ENCODE data around the gene WDR86. TPM values are rescaled to one million over a fixed set of nuclear protein-coding genes. Genes with fewer than 3 reads are reported as not detected.
A peak's percentile ranks its signal among the peaks of the same experiment; 100 is the strongest.

WDR86 gene, protein sequence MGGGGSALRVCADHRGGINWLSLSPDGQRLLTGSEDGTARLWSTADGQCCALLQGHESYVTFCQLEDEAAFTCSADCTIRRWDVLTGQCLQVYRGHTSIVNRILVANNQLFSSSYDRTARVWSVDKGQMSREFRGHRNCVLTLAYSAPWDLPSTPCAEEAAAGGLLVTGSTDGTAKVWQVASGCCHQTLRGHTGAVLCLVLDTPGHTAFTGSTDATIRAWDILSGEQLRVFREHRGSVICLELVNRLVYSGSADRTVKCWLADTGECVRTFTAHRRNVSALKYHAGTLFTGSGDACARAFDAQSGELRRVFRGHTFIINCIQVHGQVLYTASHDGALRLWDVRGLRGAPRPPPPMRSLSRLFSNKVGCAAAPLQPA
- 0.12 TPM for polyA plus RNA-seq (2013, experiment 1 of 2; ENCODE audit: insufficient read length)
- not detected for polyA plus RNA-seq (2013, experiment 2 of 2; ENCODE audit: insufficient read length)

DNA sequence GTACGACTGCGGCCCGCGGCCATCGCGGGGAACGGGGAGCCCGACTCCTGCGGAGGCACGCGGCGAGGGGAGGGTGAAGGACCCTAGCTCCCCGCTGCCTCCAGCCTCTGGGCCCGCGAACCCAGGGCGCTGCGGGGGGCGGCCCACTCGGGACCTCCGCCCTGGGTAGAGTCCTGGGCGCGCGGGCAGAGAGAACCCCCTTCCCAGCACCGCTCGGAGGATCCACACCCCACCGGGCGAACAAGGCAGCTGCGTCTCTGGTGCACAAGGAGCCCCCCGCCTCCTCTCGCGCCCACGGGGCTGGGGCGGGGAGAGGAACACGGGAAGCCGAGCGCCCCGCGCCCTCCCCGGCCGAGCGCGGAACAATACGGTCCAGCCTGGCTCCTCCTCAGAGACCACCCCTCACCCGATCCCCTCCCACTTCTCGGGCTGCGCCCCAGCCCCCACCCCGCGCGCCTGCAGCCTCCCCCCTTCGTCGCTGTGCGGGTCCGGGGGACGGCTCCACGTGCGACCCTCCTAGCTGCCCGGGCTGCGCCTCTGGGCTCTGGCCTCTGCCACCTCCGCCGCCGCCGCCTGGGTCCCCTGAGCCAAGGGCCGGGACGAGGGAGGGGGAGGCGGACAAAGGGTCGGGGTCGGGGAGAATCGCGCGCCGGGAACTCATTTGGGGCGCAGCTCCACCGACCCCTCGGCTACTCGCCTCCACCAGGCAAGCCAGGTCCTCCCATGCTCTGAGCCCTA is at the start of gene WDR86:
WDR86 (minus strand) TSS at position 372 of the 738 bp plus-strand sequence. CDS start 449 bp downstream, outside the sequence.
- no peak for DNase-seq

DNA sequence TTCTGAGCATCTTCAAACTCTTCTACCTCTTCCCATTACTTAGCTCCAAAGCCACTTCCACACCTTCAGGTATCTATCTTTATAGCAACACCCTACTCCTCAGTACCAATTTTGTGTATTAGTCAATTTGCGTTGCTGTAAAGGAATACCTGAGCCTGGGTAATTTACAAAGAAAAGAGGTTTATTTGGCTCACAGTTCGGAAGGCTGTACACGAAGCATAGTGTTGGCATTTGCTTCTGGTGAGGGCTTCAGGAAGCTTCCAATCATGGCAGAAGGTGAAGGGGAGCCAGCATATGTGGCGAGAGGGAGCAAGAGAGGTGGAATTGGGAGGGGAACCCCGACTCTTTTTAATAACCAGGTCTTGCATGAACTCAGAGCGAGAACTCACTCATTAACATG is 47.7 kb upstream of the WDR86 start:
- DNase-seq = no peak

DNA sequence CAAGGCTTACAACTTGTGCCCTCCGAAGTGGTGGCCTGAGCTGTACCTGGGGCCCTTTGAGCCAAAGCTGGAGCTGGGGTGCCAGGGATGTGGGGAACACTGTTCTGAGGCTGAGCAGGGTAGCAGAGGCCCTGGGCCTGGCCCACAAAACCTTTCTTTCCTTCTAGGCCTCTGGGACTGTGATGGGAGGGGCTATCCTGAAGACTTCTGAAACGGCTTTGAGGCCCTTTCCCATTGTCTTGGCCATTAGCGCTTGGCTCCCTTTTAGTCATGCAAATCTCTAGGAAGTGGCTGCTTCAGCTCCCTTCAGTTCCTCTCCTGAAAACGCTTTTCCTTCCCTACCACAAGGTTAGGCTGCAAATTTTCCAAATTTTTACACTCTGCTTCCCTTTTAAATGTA is 46.9 kb upstream of the WDR86 start:
- DNase-seq = no peak

DNA sequence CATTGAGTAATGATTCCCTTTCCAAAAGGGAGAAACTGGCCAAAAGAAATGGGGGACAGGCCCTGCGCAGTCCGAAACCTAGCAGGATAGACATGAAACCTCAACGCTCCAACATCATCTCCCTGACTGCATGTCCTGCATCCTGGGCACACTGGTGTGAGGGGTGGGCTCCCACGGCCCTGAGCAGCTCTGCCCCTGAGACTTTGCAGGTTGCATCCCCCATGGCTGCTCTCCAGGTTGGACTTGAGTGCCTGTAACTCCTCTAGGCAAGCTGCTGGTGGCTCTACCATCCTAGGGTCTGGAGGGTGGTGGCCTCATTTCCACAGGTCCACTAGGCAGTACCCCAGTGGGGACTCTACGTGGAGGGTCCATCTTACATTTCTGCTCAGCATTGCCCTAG is 46.4 kb upstream of the WDR86 start:
- no peak for DNase-seq

DNA sequence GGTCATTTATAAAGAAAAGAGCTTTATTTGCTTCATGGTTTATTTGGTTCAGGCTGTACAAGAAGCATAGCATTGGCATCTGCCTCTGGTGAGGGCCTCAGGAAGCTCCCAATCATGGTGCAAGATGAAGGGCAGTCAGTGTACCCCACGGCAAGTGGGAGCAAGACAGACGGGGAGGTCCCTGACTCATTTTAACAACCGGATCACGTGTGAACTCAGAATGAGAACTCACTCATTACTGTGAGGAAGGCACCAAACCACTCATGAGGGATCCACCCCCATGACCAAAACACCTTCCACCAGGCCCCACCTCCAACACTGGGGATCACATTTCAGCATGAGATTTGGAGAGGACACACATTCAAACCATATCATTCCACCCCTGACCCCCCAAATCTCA is 45.9 kb upstream of the WDR86 start:
- DNase-seq = no peak

DNA sequence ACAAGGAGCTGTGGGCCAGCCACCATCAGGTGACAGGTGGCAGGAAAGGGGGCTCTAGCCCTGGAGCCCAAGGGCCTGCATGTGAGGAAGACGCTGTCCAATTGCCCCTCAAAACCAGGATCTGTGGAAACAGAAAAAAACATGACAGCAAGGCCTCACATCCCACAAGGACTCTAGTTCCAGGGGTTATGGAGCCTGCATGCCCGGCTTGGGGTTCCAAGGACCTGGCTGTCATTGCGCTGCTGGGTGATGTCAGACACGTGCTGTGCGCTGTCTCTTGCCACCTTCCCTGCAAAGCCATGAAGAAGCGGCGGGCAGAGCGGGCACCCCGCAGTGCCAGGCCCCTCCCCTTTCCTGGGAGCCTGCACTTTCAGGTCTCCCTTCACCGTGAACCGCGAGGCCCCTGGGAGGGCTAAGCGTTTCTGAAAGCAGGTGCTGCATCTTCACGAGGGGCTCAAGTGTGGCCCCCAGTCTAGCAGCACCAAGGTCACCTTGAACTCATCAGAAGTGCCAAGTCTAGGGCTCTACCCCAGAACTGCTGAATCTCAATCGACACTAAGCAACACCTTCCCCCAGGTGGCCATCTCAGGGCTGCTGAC is 45.2 kb upstream of the WDR86 start:
- no peak for DNase-seq

DNA sequence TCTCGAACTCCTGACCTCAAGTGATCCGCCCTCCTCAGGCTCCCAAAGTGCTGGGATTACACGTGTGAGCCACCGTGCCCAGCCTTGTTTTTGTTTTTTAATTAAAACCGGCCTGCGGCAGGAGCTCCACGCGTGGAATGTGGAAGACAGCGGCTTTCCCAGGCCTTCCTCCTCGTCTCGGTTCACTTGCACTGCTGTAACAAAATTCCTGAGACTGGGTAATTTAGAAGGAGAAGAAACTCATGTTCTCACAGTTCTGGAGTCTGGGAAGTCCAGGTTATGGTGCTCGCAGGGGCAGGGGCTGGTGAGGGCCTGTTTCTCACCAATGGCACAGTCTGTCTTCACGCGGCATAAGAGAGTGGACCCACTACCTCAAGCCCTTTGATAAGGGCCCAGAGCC is 44.5 kb upstream of the WDR86 start:
- peak; percentile 26 for DNase-seq

DNA sequence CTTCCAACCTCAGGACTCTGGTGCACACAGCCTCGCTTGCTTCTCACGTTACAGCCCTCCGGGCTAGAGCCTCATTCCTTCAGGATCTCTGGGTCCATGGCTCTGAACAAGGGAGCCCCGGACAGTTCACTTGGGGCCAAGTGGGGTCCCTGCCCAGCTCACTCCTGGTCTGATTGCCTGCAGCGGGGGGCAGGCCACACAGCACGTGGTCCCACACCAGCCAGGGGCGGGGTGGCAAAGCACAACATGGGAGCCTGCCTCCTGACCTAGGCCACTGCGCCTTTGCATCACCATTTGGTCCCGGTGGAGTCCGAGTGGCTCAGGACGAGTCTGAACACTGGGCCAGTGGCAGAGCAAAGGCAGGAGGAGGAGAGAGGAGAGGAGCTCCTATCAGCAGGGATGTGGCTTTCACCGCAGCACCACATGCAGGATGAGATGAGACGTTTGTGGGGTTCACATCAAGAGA is 43.5 kb upstream of the WDR86 start:
- no peak for DNase-seq

DNA sequence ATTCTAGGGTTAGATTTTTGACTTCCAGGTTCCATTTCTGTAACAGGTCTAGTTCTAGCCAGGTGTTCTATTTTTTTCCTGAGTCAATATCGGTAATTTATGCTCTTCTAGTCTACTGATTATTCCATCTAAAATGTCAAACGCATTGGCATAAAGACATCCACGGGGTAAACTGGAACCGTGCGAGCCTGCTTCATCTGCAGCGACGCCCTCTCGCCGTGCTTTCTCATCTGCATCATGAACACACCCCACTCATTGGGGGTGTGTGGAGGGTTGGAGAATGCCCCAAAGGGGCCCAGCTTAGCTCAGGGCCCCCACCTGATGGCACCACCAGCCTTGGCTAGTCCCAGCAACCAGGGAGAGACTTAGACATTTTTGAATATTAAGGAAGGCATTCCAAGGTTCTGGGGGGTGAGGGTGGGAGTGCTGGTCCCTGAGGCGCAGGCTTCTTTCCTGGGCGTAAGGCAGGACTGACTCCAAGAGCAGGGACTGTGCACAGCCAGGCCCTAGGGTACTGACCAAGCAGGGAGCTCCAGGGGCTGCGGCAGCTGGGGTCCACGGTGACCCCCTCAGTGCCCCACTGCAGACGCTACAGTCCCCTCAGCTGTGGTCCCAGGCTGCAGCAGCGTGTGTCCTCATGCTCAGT is 43.0 kb upstream of the WDR86 start:
- DNase-seq = no peak

DNA sequence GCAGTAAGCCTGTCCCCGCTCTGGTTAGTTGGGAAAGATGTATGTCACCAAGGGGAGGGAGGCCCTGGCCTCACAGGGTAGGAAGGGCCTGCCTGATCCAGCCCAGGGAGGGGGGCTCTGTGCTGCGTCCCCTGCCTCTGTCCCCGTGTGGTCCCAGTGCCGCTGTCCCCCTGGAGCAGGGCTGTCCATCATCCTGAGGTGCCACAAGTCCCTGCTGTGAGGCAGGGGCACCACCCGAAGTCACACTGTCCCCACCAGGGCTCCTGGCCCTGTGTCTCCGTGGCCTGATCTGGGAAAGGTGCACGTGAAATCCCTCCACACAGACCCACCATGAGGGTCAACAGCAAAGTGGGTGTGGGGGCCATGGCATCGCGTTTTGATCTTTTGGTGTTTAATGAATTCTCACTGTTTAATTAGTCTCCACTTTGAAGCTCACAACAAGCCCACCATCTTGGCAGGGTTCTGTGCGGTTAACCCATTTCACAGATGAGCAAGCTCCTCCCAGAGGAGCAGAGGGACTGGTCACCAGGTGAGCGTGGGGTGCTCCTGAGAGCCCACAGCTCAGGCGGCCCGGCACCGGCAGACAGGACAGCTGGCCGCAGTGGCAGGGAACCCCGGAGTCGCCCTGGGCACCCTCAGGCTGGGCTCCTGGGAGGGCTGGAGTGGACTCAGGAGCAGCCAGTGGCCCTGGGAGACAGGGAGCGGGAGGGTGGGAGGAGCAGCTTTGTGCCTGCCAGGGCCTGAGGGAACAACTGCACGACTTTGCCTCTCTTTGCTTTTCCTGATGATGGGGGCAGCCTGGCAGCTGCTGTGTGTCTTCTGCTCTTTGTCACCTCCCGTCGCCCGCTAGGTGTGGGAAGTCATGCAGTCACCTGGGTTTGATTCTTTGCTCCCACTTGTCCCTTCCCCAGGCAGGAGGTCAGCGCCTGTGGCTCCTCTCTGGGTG is 42.1 kb upstream of the WDR86 start:
- DNase-seq = no peak

DNA sequence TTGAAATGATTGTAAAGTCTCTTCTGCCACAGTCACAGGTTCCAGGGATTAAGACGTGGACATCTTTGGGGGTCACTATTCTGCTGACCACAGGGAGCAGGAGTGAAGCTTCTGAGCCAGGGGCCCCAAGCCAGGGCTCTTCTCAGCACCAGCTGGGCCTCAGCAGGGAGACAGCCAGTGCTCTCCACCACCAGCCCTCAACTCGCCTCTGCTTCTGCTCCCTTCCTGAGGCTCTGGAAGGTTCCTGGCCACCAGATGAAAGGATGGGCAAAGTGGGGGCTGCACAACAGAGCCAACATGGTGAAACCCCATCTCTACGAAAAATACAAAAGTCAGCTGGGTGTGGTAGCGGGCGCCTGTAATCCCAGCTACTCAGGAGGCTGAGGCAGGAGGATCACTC is 41.3 kb upstream of the WDR86 start:
- DNase-seq = no peak

DNA sequence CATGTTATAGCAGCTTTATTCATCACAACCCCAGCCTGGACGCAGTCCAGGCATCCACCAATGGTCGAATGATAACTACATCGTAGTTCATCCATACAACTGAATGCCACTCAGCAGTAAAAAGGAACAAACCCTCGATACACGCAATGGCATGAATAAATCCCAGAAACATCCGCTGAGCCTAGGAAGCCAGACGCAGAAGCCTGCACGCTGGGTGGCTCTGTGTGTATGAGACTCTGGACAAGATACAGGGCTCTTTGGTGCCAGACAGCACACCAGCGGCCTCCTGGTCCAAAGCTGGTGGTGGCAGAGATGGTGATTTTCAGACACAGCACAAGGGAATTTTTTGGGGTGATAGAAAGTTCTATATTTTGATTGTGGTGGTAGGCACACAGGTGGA is 40.2 kb upstream of the WDR86 start:
- DNase-seq = no peak

DNA sequence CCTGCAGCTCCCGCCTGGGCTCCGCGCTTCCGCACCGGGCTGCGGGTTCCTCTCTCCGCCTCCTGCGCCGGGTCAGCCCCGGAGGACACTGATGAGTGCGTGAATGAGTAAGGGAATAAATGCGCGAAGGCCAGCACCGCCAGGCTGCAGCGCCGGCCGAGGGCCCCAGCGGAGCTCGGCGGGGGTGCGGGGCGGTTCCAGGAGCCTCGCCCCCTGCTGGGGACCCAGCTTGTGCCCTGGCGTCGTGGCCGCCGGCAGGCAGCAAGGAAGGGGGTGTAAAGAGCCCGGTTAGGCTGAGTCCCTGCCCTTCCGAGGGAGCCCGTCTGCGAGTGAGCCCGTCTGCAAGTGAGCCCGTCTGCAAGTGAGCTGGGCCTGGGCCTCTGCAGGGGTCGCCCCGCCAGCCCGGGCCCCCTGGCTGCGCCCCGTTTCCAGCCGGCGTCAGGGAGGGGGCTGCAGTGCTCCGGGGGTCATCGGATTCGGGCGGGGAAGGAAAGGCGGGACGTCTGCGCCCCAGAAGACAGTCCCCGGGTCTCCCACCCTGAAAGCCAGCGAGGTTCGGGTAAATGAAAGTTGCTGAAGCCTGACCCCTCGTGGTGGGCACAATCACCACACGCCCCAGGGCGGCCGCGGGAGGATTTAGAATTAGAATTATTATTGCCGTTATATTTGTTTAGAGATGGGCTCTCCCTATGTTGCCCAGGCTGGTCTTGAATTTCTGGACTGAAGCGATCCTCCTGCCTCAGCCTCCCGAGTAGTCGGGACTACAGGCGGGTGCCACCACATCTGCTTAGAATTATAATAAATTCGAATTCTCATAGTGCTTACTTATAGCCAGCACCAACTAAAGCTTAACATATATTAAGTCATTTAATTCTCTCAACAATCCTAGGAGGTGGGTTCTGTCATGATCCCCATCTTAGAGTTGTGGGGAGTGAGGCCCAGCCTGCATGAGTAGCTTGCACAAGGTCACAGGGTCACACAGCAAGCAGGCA is 38.7 kb upstream of the WDR86 start:
- DNase-seq = peak; percentile 56

DNA sequence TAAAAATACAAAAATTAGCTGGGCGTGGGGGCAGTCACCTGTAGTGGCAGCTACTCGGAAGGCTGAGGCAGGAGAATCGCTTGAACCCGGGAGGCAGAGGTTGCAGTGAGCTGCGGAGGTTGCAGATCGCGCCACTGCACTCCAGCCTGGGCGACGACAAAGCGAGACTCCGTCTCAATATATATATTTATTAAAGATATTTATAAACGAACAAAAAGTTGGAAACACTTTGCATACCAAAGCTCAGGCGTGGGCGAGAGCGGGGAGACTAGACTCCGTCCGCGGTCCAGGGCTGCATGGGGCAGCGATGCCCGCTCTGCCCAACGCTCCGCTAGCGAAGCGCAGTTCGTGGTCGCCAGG is 38.0 kb upstream of the WDR86 start:
- no peak for DNase-seq

DNA sequence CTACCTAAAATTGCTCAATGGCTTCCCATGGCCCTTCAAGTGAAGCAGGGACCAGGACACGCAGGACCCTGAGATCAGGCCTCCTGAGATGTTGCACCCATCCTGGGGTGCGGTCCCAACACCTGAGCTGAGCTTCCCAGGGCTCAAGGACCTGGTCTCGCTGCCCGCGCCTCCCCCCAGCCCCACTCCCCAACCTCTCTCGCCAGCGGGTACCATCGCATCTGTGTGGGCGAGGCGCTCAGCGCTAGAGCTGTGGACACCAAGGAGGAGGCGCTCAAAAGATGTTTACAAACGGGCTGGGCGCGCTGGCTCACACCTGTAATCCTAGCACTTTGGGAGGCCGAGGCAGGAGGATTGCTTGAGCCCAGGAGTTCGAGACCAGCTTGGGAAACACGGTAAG is 37.5 kb upstream of the WDR86 start:
- no peak for DNase-seq

DNA sequence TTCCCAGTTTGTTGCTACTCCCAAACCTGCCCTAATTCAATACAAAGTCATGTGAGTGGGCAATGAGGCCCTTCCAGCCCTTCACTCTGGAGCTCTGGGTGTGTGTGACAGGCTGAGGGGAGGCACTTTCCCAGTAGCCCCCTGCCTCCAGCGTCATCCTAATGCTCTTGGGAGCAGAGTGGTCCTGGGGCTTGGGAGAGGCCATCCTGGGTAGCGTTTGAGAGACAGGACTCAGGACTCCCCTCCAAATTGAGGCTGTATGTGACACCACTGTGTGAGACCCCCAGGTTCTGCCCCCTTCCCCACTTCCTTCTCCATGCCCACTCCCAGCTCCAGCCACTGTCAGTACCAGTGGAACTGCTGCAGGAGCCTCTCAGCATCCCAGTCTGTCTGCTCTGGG is 36.6 kb upstream of the WDR86 start:
- DNase-seq = no peak

DNA sequence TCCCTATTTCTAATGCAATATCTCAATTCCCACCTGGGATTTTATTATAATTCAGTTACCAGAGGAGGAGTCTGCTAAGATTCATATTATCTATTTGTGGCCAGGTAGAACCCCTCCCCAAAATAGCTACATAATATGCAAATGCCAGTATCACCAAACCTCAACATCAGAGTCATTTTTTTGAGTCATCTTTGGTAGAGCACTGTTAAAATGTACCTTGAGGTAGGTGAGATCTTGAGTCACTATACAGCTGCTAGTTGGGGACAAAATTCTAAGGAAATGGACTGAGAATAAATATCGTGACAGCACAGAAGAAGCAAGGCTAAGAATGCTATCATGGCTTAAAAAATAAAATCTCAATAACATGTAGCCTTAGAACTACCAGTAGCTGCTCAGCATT is 34.8 kb upstream of the WDR86 start:
- DNase-seq = no peak

DNA sequence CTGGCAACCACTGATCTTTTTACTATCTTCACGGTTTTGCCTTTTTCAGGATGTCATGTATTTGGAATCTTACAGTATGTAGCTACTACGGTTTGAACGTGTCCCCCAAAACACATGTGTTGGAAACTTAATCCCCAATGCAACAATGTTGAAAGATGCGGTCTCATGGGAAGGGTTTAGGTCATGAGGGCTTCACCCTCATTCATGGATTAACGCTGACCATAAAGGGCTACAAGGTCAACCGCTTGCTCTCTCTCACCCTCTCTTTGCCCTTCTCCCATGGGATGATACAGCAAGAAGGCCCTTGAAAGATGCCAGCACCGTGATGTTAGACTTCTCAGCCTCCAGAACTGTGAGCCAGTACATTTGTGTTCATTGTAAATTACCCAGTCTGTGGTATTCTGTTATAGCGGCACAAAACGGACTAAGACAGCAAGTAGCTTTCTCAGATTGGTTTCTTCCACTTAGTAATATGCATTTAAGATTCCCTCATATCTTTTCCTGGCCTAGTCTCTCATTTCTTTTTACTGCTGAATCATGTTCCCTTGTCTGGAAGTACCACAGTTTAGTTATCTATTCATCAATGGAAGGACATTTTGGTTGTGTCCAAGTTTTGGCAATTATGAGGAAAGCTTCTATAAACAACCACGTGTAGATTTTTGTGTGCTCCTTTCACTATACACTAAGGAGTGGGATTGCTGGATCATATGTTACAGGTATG is 33.1 kb upstream of the WDR86 start:
- no peak for DNase-seq

DNA sequence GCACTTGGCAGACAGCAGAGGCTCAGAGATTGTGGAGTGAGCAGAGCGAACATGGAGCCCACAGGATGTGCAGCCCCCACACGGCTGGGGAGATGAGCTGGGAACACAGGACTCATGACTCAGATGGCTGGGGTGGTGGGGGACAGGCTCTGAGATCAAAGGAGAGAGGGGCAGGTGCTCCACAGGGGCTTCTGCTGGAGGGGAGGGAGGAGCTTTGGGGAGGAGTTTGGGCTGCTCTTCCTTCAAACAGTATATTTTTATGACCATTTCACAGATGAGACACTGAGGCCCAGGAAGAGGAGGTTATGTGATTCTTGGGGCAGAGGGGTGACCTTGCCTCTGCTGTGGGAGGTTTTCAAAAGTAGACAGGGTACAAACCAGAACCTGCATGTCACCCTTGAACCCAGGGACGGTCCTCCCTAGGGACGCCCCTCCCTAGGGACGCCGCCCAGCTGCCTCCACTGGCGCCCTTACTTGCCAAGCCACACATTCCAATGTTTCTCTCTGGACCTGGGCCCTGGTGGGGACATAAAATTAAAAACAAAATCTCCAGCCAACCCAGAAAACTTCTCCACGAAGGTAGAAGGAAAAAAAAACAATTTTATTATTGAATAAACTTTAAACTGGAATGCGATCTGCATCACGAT is 31.1 kb upstream of the WDR86 start:
- DNase-seq = no peak

Data from fibroblast of skin of abdomen (primary cell).